ENCODE results near the gene SLC45A1. TPM values are rescaled to one million over a fixed set of nuclear protein-coding genes. Genes with fewer than 3 reads are reported as not detected.

The SLC45A1 gene
- total RNA-seq, 1 donor from 2014 or later = 13.8 TPM

DNA sequence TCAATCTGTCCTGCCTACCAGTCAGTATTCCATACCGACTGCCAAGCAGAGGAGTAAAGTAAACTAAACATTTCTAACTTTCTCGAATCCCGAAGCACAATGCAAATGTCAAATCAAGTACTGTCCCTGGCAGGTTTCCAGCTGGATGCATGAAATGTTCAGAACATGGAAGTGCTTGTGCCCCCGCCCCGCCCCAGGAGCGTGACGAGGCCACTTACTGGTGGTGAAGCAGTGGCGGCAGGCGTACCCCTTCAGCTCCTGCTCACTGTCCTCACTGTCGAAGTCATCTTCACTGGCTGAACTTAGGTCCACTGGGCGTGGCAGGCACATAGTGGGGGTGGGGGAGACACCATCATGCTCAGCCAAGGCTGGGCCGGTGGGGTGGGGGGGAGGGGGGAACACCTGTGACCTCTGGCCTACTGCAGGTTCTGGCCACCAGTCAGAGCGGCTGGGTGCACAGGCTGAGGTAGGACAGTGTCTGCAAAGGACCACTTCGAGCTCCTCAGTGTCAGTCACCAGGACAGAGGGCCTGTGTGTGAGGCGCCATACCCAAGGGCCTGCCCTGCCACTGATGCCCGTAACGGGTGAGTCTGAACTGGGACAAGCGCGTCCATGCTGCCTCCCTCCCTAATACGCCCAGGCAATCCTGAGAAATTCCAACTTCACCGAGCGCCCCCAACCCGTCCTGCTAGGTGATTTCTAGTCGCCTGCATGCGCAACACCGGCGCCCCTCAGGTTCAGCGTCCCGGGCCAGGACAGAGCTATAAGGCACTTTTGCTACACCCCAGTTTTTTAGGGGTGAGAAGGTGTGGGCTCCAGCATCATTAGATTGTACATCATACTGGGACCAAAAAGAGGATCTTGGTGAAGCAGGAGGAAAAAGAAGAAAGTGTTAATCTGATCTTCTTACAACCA is 46.9 kb downstream of the SLC45A1 start:
- no peaks in the 10 kb centered on the region for H3K27me3 ChIP-seq
- peaks cover 47% of the 10 kb centered on the region for H3K4me1 ChIP-seq
- no peak for DNase-seq (ENCODE audit: extremely low spot score in 2 of 2)
- H3K4me3 ChIP-seq = no peak overlapping the region
- intact Hi-C loops (cut with DNase I) = no loop called here
- H3K9me3 ChIP-seq = no peaks in the 10 kb centered on the region
- TF ChIP-seq POLR2A (IDR thresholded peaks at IDR 0.05) = no peak
- TF ChIP-seq POLR2AphosphoS5 (IDR thresholded peaks at IDR 0.05; ENCODE audit: insufficient read depth in 1 of 2, low read depth in 1 of 2) = no peak
- no peak for TF ChIP-seq CTCF (IDR thresholded peaks at IDR 0.05)
- H3K36me3 ChIP-seq = peaks cover 0 to 60% of the 10 kb centered on the region in 2 donors
- H3K27ac ChIP-seq = peak overlapping the region; percentile 5

- peaks cover 55% of the 10 kb centered on the region for H3K4me1 ChIP-seq
- H3K27ac ChIP-seq = no peak overlapping the region
- TF ChIP-seq CTCF (IDR thresholded peaks at IDR 0.05) (no peak), POLR2AphosphoS5 (IDR thresholded peaks at IDR 0.05; ENCODE audit: insufficient read depth in 1 of 2, low read depth in 1 of 2) (no peak), POLR2A (IDR thresholded peaks at IDR 0.05) (no peak)
- H3K4me3 ChIP-seq = no peak overlapping the region
- intact Hi-C loops (cut with DNase I) = no loop called here
- DNase-seq (ENCODE audit: extremely low spot score in 2 of 2) = no peak
- H3K36me3 ChIP-seq = peaks cover 0 to 51% of the 10 kb centered on the region in 2 donors
- no peaks in the 10 kb centered on the region for H3K9me3 ChIP-seq
- H3K27me3 ChIP-seq = no peaks in the 10 kb centered on the region
Observed at GRCh38 chr1:8365661-8366362, 47.9 kb downstream of the SLC45A1 start.

DNA sequence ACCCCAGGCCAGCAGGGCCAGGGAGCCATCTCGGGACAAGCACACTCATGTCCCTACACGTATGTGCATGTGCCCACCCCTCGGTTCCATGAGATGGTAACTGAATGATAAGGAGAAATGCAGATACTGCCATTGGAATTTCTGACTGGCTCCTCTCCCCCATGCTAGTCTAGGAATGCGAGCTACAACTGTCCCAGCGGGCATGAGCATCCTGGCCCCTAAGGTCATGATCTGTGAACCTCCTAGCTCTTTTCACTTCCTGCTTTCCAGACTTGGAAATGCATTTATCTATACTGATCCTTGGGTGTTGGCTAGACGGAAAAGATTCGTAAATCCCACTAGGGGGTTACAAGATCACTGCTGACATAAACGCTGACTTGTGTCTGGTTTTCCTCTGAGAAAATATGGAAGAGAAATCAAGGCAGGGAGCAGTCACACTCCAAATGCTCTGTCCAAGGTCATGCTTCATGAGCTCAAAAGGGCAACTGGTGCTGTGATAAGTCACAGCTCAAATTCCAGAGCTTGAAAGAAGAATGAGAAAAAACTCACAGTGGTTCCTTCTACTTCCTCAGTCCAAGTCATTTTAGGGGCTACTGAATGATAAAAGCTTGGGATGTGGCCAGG is 49.8 kb downstream of the SLC45A1 start:
- H3K9me3 ChIP-seq = no peaks in the 10 kb centered on the region
- H3K4me1 ChIP-seq = peaks cover 73% of the 10 kb centered on the region
- no peaks in the 10 kb centered on the region for H3K27me3 ChIP-seq
- peaks cover 0 to 32% of the 10 kb centered on the region in 2 donors for H3K36me3 ChIP-seq
- no peak for DNase-seq (ENCODE audit: extremely low spot score in 2 of 2)
- intact Hi-C loops (cut with DNase I) = no loop called here
- H3K27ac ChIP-seq = no peak overlapping the region
- H3K4me3 ChIP-seq = no peak overlapping the region
- TF ChIP-seq CTCF (IDR thresholded peaks at IDR 0.05) (no peak), POLR2AphosphoS5 (IDR thresholded peaks at IDR 0.05; ENCODE audit: insufficient read depth in 1 of 2, low read depth in 1 of 2) (no peak), POLR2A (IDR thresholded peaks at IDR 0.05) (no peak)

DNA sequence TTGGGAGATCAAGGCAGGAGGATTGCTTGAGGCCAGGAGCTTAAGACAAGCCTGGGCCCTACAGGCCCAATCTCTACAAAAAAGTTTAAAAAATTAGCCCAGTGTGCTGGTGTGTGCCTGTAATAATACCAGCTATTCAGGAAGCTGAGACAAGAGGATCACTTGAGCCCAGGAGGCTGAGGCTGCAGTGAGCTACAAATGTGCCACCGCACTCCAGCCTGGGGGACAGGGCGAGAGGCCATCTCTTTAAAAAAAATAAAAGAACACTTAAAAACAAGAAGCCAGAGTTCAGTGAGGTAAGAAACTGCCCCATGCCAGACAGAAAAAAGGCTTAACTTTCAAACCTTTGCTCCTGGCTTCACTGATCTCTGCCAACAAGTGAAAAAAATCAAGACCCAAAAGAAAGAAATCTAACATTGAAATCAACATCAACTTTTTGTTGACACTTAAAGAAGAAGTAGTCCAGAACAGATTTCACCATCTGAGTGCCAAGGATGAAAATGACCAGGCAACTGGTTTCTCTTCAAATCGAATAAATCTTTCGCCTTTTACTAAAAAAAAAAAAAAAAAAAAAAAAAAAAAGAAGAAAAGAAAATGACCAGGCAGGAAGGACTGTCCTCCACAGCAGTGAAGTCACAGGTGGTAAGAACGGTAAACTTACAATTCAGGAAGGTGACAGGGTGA is 51.2 kb downstream of the SLC45A1 start:
- peaks cover 73% of the 10 kb centered on the region for H3K4me1 ChIP-seq
- no peaks in the 10 kb centered on the region for H3K27me3 ChIP-seq
- no peak for TF ChIP-seq POLR2A (IDR thresholded peaks at IDR 0.05)
- no peak for TF ChIP-seq POLR2AphosphoS5 (IDR thresholded peaks at IDR 0.05; ENCODE audit: insufficient read depth in 1 of 2, low read depth in 1 of 2)
- TF ChIP-seq CTCF (IDR thresholded peaks at IDR 0.05) = no peak
- H3K27ac ChIP-seq = no peak overlapping the region
- peaks cover 0 to 18% of the 10 kb centered on the region in 2 donors for H3K36me3 ChIP-seq
- intact Hi-C loops (cut with DNase I) = no loop called here
- no peak overlapping the region for H3K4me3 ChIP-seq
- H3K9me3 ChIP-seq = no peaks in the 10 kb centered on the region
- no peak for DNase-seq (ENCODE audit: extremely low spot score in 2 of 2)

All from vagina (tissue), 2 donors.